Measurements from ENCODE around the gene NOP14. TPM values are rescaled to one million over a fixed set of nuclear protein-coding genes. Genes with fewer than 3 reads are reported as not detected.
"Not testable (repeated sequence)": the region's sequence is repeated elsewhere in the genome, so short reads cannot be mapped to it uniquely, and the experiment has no call there.

The NOP14 gene
- polyA plus RNA-seq (2012; ENCODE audit: missing spikeins) = 36.9 TPM

GRCh38 chr4:2963175-2963965 is at the start of gene NOP14, which contains the start of gene GRK4:
Gene NOP14, minus strand, starts transcription at chr4:2963406. Its CDS starts 87 bp downstream, at chr4:2963319.
Gene GRK4, plus strand, starts transcription at chr4:2963571. Its CDS starts 500 bp downstream, at chr4:2964071.
- DNase-seq (ENCODE audit: insufficient read length) (peak; percentile 95), FAIRE-seq (peak; percentile 99)
- TF ChIP-seq POLR2AphosphoS5 (IDR thresholded peaks at IDR 0.05; ENCODE audit: low read depth, low read length) (peak; percentile 74; the same call in 1 of the 2 replicates), POLR2A (IDR thresholded peaks at IDR 0.05; ENCODE audit: low read depth, low read length) (peak; percentile 91), TAF1 (IDR thresholded peaks at IDR 0.05; ENCODE audit: borderline replicate concordance, low read depth, low read length) (peak; percentile 61; the same call in 1 of the 2 replicates)

GRCh38 chr4:3011456-3012220 is 48.4 kb upstream of the NOP14 start:
- DNase-seq (ENCODE audit: insufficient read length) (no peak), FAIRE-seq (no peak)
- no peak for TF ChIP-seq TAF1 (IDR thresholded peaks at IDR 0.05; ENCODE audit: borderline replicate concordance, low read depth, low read length)
- no peak for TF ChIP-seq POLR2A (IDR thresholded peaks at IDR 0.05; ENCODE audit: low read depth, low read length)
- TF ChIP-seq POLR2AphosphoS5 (IDR thresholded peaks at IDR 0.05; ENCODE audit: low read depth, low read length) = no peak

- FAIRE-seq (no peak), DNase-seq (ENCODE audit: insufficient read length) (no peak)
- TF ChIP-seq POLR2AphosphoS5 (IDR thresholded peaks at IDR 0.05; ENCODE audit: low read depth, low read length) (no peak), POLR2A (IDR thresholded peaks at IDR 0.05; ENCODE audit: low read depth, low read length) (no peak), TAF1 (IDR thresholded peaks at IDR 0.05; ENCODE audit: borderline replicate concordance, low read depth, low read length) (no peak)
These were observed 47.8 kb upstream of the NOP14 start for GRCh38 chr4:3010998-3011397.

- no peak for DNase-seq (ENCODE audit: insufficient read length)
These were observed 47.4 kb upstream of the NOP14 start for GRCh38 chr4:3010577-3010976.

GRCh38 chr4:3009422-3009821 is 46.2 kb upstream of the NOP14 start:
- no peak for DNase-seq (ENCODE audit: insufficient read length)
- no peak for TF ChIP-seq POLR2AphosphoS5 (IDR thresholded peaks at IDR 0.05; ENCODE audit: low read depth, low read length)
- no peak for TF ChIP-seq POLR2A (IDR thresholded peaks at IDR 0.05; ENCODE audit: low read depth, low read length)
- TF ChIP-seq TAF1 (IDR thresholded peaks at IDR 0.05; ENCODE audit: borderline replicate concordance, low read depth, low read length) = no peak
- peak; percentile 54 for FAIRE-seq

More at GRCh38 chr4:3010577-3010976, 47.4 kb upstream of the NOP14 start:
- FAIRE-seq = no peak
- TF ChIP-seq POLR2AphosphoS5 (IDR thresholded peaks at IDR 0.05; ENCODE audit: low read depth, low read length) = no peak
- TF ChIP-seq TAF1 (IDR thresholded peaks at IDR 0.05; ENCODE audit: borderline replicate concordance, low read depth, low read length) = no peak
- TF ChIP-seq POLR2A (IDR thresholded peaks at IDR 0.05; ENCODE audit: low read depth, low read length) = no peak

GRCh38 chr4:3007724-3008123 is 44.5 kb upstream of the NOP14 start:
- FAIRE-seq (no peak), DNase-seq (ENCODE audit: insufficient read length) (no peak)
- TF ChIP-seq TAF1 (IDR thresholded peaks at IDR 0.05; ENCODE audit: borderline replicate concordance, low read depth, low read length) (no peak), POLR2A (IDR thresholded peaks at IDR 0.05; ENCODE audit: low read depth, low read length) (no peak), POLR2AphosphoS5 (IDR thresholded peaks at IDR 0.05; ENCODE audit: low read depth, low read length) (no peak)

- no peak for TF ChIP-seq POLR2A (IDR thresholded peaks at IDR 0.05; ENCODE audit: low read depth, low read length)
- TF ChIP-seq POLR2AphosphoS5 (IDR thresholded peaks at IDR 0.05; ENCODE audit: low read depth, low read length) = no peak
- TF ChIP-seq TAF1 (IDR thresholded peaks at IDR 0.05; ENCODE audit: borderline replicate concordance, low read depth, low read length) = no peak
- FAIRE-seq = no peak
These were observed 33.2 kb upstream of the NOP14 start for GRCh38 chr4:2996415-2996814.

GRCh38 chr4:2995546-2996265 is 32.5 kb upstream of the NOP14 start:
- FAIRE-seq (no peak), DNase-seq (ENCODE audit: insufficient read length) (no peak)
- TF ChIP-seq TAF1 (IDR thresholded peaks at IDR 0.05; ENCODE audit: borderline replicate concordance, low read depth, low read length) = no peak
- no peak for TF ChIP-seq POLR2A (IDR thresholded peaks at IDR 0.05; ENCODE audit: low read depth, low read length)
- TF ChIP-seq POLR2AphosphoS5 (IDR thresholded peaks at IDR 0.05; ENCODE audit: low read depth, low read length) = no peak

More at GRCh38 chr4:2996415-2996814, 33.2 kb upstream of the NOP14 start:
- DNase-seq (ENCODE audit: insufficient read length) = no peak

GRCh38 chr4:2994917-2995316 is 31.7 kb upstream of the NOP14 start:
- FAIRE-seq = peak; percentile 27
- TF ChIP-seq POLR2A (IDR thresholded peaks at IDR 0.05; ENCODE audit: low read depth, low read length) (no peak), POLR2AphosphoS5 (IDR thresholded peaks at IDR 0.05; ENCODE audit: low read depth, low read length) (no peak), TAF1 (IDR thresholded peaks at IDR 0.05; ENCODE audit: borderline replicate concordance, low read depth, low read length) (no peak)
- no peak for DNase-seq (ENCODE audit: insufficient read length)

GRCh38 chr4:2991243-2991642 is 28.0 kb upstream of the NOP14 start:
- DNase-seq (ENCODE audit: insufficient read length) (no peak), FAIRE-seq (no peak)
- no peak for TF ChIP-seq POLR2A (IDR thresholded peaks at IDR 0.05; ENCODE audit: low read depth, low read length)
- TF ChIP-seq TAF1 (IDR thresholded peaks at IDR 0.05; ENCODE audit: borderline replicate concordance, low read depth, low read length) = no peak
- no peak for TF ChIP-seq POLR2AphosphoS5 (IDR thresholded peaks at IDR 0.05; ENCODE audit: low read depth, low read length)

- not testable (repeated sequence) for FAIRE-seq; DNase-seq (ENCODE audit: insufficient read length)
These were observed 20.5 kb upstream of the NOP14 start for GRCh38 chr4:2983715-2984114.

All from GM12892 (cell line).